WTC11 (cell line): ENCODE results near the gene FGR. TPM values are rescaled to one million over a fixed set of nuclear protein-coding genes. Genes with fewer than 3 reads are reported as not detected.

Experiments used
- ATAC-seq: fragments of 200-7000 bp; cut with Tn5 transposase; 2 replicates; pipeline ENCODE4 v1.10.0; 2021; ENCODE audit warnings: mild to moderate bottlenecking, moderate library complexity
- CTCF ChIA-PET: fragments of 300-600 bp; sonication (Branson Sonifier 250); formaldehyde crosslinking; loops from one replicate; lab custom pipeline; 2021; ENCODE audit warnings: antibody characterized with exemption; lab: Charles Lee
- POLR2A ChIA-PET: fragments of 350-600 bp; sonication (Branson Sonifier 250); formaldehyde crosslinking; loops from one replicate; lab custom pipeline; 2021; ENCODE audit warnings: antibody characterized with exemption; lab: Charles Lee
- DNase-seq: peaks from one replicate; pipeline ENCODE4 v3.0.0; 2021; ENCODE audit warnings: low spot score
- H3K27ac Mint-ChIP-seq: 2 replicates; pipeline ENCODE4 v1.8.0; 2021; ENCODE audit warnings: mixed read lengths
- H3K27me3 Mint-ChIP-seq: 2 replicates; pipeline ENCODE4 v1.8.0; 2021; ENCODE audit warnings: low read depth, mild to moderate bottlenecking, moderate library complexity, mixed read lengths
- H3K36me3 Mint-ChIP-seq: 2 replicates; pipeline ENCODE4 v1.8.0; 2021; ENCODE audit warnings: mixed read lengths
- H3K4me1 Mint-ChIP-seq: 2 replicates; pipeline ENCODE4 v1.8.0; 2022; ENCODE audit warnings: mixed read lengths
- H3K4me3 Mint-ChIP-seq: 2 replicates; pipeline ENCODE4 v1.8.0; 2021; ENCODE audit warnings: mild to moderate bottlenecking, moderate library complexity, mixed read lengths
- H3K9me3 Mint-ChIP-seq: 2 replicates; pipeline ENCODE4 v1.8.0; 2021; ENCODE audit warnings: mixed read lengths
- ATF1 ChIP-seq: sonication (generic); formaldehyde crosslinking; IDR thresholded peaks from 2 replicates; pipeline ENCODE4 v1.8.1; 2023; ENCODE audit warnings: mild to moderate bottlenecking, moderate library complexity, missing genetic modification reagents
- ETV6 ChIP-seq: sonication (generic); formaldehyde crosslinking; IDR thresholded peaks from 2 replicates; pipeline ENCODE4 v1.8.1; 2022; ENCODE audit warnings: mild to moderate bottlenecking, missing genetic modification reagents
- FOXP1 ChIP-seq: sonication (generic); formaldehyde crosslinking; IDR thresholded peaks from 2 replicates; pipeline ENCODE4 v1.8.0; 2022; ENCODE audit warnings: missing genetic modification reagents, mild to moderate bottlenecking, moderate library complexity, borderline replicate concordance
- HMGA2 ChIP-seq: fragments of 250-450 bp; sonication (Bioruptor Pico); IDR thresholded peaks from 2 replicates; pipeline ENCODE4 v1.4.0; 2021; ENCODE audit warnings: mild to moderate bottlenecking, moderate library complexity
- JAZF1 ChIP-seq: fragments of 250-450 bp; sonication (Bioruptor Pico); IDR thresholded peaks from 2 replicates; pipeline ENCODE4 v1.9.0; 2021; ENCODE audit warnings: moderate library complexity, mild to moderate bottlenecking, inconsistent platforms
- NR3C1 ChIP-seq: sonication (generic); formaldehyde crosslinking; conservative IDR thresholded peaks from 2 replicates; pipeline ENCODE4 v1.8.1; 2023; ENCODE audit warnings: low read depth, mild to moderate bottlenecking, missing genetic modification reagents
- OVOL2 ChIP-seq: fragments of 250-450 bp; sonication (Bioruptor Pico); IDR thresholded peaks from 2 replicates; pipeline ENCODE4 v1.9.0; 2021; ENCODE audit warnings: mild to moderate bottlenecking, borderline replicate concordance
- RELA ChIP-seq: sonication (generic); formaldehyde crosslinking; IDR thresholded peaks from 2 replicates; pipeline ENCODE4 v1.8.1; 2022; ENCODE audit warnings: missing genetic modification reagents, mild to moderate bottlenecking, borderline replicate concordance
- RORB ChIP-seq: fragments of 250-450 bp; sonication (Bioruptor Pico); IDR thresholded peaks from 2 replicates; pipeline ENCODE4 v1.9.0; 2021; ENCODE audit warnings: mild to moderate bottlenecking
- SMAD4 ChIP-seq: sonication (generic); formaldehyde crosslinking; IDR thresholded peaks from 2 replicates; pipeline ENCODE4 v1.8.0; 2022; ENCODE audit warnings: mild to moderate bottlenecking, missing genetic modification reagents
- SP1 ChIP-seq: sonication (generic); formaldehyde crosslinking; conservative IDR thresholded peaks from 2 replicates; pipeline ENCODE4 v1.8.1; 2022; ENCODE audit warnings: missing genetic modification reagents
- TCF7 ChIP-seq: sonication (generic); formaldehyde crosslinking; IDR thresholded peaks from 2 replicates; pipeline ENCODE4 v1.8.0; 2022; ENCODE audit warnings: mild to moderate bottlenecking, low read depth, missing genetic modification reagents, moderate library complexity
- TEAD1 ChIP-seq: sonication (generic); formaldehyde crosslinking; IDR thresholded peaks from 2 replicates; pipeline ENCODE4 v1.8.0; 2022; ENCODE audit warnings: mild to moderate bottlenecking, missing genetic modification reagents
- TEAD4 ChIP-seq: sonication (generic); formaldehyde crosslinking; IDR thresholded peaks from 2 replicates; pipeline ENCODE4 v1.8.0; 2022; ENCODE audit warnings: mild to moderate bottlenecking, missing genetic modification reagents
- ZBTB21 ChIP-seq: sonication (generic); formaldehyde crosslinking; IDR thresholded peaks from 2 replicates; pipeline ENCODE4 v1.8.1; 2023; ENCODE audit warnings: mild to moderate bottlenecking, missing genetic modification reagents, borderline replicate concordance
- ZNF121 ChIP-seq: sonication (generic); formaldehyde crosslinking; IDR thresholded peaks from 2 replicates; pipeline ENCODE4 v1.8.0; 2023; ENCODE audit warnings: missing genetic modification reagents
- ZNF232 ChIP-seq: sonication (generic); formaldehyde crosslinking; IDR thresholded peaks from 2 replicates; pipeline ENCODE4 v1.8.0; 2022; ENCODE audit warnings: mild to moderate bottlenecking, missing genetic modification reagents
- ZNF317 ChIP-seq: sonication (generic); formaldehyde crosslinking; IDR thresholded peaks from 2 replicates; pipeline ENCODE4 v1.8.1; 2023; ENCODE audit warnings: low read depth, mild to moderate bottlenecking, moderate library complexity, missing genetic modification reagents, borderline replicate concordance
- ZNF396 ChIP-seq: fragments of 250-450 bp; sonication (Bioruptor Pico); IDR thresholded peaks from 2 replicates; pipeline ENCODE4 v1.8.0; 2021; ENCODE audit warnings: mild to moderate bottlenecking, moderate library complexity, borderline replicate concordance
- ZNF416 ChIP-seq: fragments of 250-450 bp; sonication (Bioruptor Pico); IDR thresholded peaks from 2 replicates; pipeline ENCODE4 v1.9.0; 2021; ENCODE audit warnings: mild to moderate bottlenecking, inconsistent platforms
- ZNF423 ChIP-seq: fragments of 250-450 bp; sonication (Bioruptor Pico); IDR thresholded peaks from 2 replicates; pipeline ENCODE4 v2.1.2; 2022; ENCODE audit warnings: mild to moderate bottlenecking, moderate library complexity
- total RNA-seq: library from RNA; stranded (reverse); gene quantifications from 3 replicates; pipeline ENCODE4 v1.2.3, GENCODE V29; 2021
- TF ChIP-seq, protein P1 (sequence below): sonication (generic); formaldehyde crosslinking; IDR thresholded peaks from 2 replicates; pipeline ENCODE4 v1.8.0; 2022; ENCODE audit warnings: missing genetic modification reagents
- TF ChIP-seq, protein P2 (sequence below): sonication (generic); formaldehyde crosslinking; IDR thresholded peaks from 2 replicates; pipeline ENCODE4 v1.8.1; 2022; ENCODE audit warnings: low read depth, mild to moderate bottlenecking, moderate library complexity, missing genetic modification reagents, borderline replicate concordance
- TF ChIP-seq, protein P3 (sequence below): sonication (generic); formaldehyde crosslinking; IDR thresholded peaks from 2 replicates; pipeline ENCODE4 v1.8.1; 2023; ENCODE audit warnings: mild to moderate bottlenecking, missing genetic modification reagents
- TF ChIP-seq, protein P4 (sequence below): fragments of 250-450 bp; sonication (Bioruptor Pico); IDR thresholded peaks from 2 replicates; pipeline ENCODE4 v1.9.0; 2021; ENCODE audit warnings: moderate library complexity, mild to moderate bottlenecking, inconsistent platforms, borderline replicate concordance
- TF ChIP-seq, protein P5 (sequence below): sonication (generic); formaldehyde crosslinking; IDR thresholded peaks from 2 replicates; pipeline ENCODE4 v1.8.1; 2023; ENCODE audit warnings: mild to moderate bottlenecking, missing genetic modification reagents

FGR gene
- total RNA-seq, 1 experiment from 2014 or later: 0.77 TPM

DNA sequence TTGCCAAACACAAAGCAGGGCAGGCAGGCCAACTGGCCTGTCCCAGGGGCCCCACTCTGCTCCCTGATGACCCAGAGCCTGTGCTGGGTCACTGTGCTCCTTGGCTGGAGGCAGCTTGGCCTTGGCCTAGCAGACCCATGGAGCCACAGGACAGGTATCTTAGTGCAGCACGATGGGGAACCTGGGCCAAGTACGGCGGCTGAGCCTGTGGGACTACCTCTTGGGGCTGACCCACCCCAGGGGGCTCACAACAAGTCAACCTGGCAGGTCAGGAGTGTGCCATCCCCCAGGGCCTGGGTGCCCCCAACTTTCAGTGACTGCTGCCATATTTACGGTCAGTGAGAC is 10.1 kb upstream of the FGR start:
- no peak overlapping the region for H3K4me3 Mint-ChIP-seq
- no peak for ATAC-seq
- no peaks in the 10 kb centered on the region for H3K27me3 Mint-ChIP-seq
- no peak overlapping the region for H3K27ac Mint-ChIP-seq
- no peaks in the 10 kb centered on the region for H3K36me3 Mint-ChIP-seq
- H3K9me3 Mint-ChIP-seq: no peaks in the 10 kb centered on the region
- no peak for TF ChIP-seq ZNF317 (CRISPR knock-in tag)
- no peak for TF ChIP-seq SP1
- TF ChIP-seq, protein P1, sequence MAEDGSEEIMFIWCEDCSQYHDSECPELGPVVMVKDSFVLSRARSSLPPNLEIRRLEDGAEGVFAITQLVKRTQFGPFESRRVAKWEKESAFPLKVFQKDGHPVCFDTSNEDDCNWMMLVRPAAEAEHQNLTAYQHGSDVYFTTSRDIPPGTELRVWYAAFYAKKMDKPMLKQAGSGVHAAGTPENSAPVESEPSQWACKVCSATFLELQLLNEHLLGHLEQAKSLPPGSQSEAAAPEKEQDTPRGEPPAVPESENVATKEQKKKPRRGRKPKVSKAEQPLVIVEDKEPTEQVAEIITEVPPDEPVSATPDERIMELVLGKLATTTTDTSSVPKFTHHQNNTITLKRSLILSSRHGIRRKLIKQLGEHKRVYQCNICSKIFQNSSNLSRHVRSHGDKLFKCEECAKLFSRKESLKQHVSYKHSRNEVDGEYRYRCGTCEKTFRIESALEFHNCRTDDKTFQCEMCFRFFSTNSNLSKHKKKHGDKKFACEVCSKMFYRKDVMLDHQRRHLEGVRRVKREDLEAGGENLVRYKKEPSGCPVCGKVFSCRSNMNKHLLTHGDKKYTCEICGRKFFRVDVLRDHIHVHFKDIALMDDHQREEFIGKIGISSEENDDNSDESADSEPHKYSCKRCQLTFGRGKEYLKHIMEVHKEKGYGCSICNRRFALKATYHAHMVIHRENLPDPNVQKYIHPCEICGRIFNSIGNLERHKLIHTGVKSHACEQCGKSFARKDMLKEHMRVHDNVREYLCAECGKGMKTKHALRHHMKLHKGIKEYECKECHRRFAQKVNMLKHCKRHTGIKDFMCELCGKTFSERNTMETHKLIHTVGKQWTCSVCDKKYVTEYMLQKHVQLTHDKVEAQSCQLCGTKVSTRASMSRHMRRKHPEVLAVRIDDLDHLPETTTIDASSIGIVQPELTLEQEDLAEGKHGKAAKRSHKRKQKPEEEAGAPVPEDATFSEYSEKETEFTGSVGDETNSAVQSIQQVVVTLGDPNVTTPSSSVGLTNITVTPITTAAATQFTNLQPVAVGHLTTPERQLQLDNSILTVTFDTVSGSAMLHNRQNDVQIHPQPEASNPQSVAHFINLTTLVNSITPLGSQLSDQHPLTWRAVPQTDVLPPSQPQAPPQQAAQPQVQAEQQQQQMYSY: no peak
- no peak for TF ChIP-seq RORB (CRISPR knock-in tag)
- TF ChIP-seq, protein P2, sequence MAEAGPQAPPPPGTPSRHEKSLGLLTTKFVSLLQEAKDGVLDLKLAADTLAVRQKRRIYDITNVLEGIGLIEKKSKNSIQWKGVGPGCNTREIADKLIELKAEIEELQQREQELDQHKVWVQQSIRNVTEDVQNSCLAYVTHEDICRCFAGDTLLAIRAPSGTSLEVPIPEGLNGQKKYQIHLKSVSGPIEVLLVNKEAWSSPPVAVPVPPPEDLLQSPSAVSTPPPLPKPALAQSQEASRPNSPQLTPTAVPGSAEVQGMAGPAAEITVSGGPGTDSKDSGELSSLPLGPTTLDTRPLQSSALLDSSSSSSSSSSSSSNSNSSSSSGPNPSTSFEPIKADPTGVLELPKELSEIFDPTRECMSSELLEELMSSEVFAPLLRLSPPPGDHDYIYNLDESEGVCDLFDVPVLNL (CRISPR knock-in tag): no peak
- TF ChIP-seq HMGA2 (CRISPR knock-in tag): no peak
- no peak for TF ChIP-seq ZNF416 (CRISPR knock-in tag)
- TF ChIP-seq, protein P3, sequence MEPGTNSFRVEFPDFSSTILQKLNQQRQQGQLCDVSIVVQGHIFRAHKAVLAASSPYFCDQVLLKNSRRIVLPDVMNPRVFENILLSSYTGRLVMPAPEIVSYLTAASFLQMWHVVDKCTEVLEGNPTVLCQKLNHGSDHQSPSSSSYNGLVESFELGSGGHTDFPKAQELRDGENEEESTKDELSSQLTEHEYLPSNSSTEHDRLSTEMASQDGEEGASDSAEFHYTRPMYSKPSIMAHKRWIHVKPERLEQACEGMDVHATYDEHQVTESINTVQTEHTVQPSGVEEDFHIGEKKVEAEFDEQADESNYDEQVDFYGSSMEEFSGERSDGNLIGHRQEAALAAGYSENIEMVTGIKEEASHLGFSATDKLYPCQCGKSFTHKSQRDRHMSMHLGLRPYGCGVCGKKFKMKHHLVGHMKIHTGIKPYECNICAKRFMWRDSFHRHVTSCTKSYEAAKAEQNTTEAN (CRISPR knock-in tag): no peak
- no peak for TF ChIP-seq TCF7
- TF ChIP-seq, protein P4, sequence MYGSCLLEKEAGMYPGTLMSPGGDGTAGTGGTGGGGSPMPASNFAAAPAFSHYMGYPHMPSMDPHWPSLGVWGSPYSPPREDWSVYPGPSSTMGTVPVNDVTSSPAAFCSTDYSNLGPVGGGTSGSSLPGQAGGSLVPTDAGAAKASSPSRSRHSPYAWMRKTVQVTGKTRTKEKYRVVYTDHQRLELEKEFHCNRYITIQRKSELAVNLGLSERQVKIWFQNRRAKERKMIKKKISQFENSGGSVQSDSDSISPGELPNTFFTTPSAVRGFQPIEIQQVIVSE (CRISPR knock-in tag): no peak
- no peak for TF ChIP-seq ATF1 (CRISPR knock-in tag)
- TF ChIP-seq JAZF1 (CRISPR knock-in tag): no peak
- no peak for TF ChIP-seq NR3C1 (CRISPR knock-in tag)
- TF ChIP-seq, all 79 proteins: peak for 0
- no peak for DNase-seq
- ChIA-PET POLR2A (no interaction called here), CTCF (interaction anchor here (1.9 to 2.7 kb wide), 2 partner anchors 30 to 38 kb away, joined by 20 to 35 read pairs; no protein-coding TSS in a partner anchor)
- H3K4me1 Mint-ChIP-seq: peaks cover 9% of the 10 kb centered on the region

DNA sequence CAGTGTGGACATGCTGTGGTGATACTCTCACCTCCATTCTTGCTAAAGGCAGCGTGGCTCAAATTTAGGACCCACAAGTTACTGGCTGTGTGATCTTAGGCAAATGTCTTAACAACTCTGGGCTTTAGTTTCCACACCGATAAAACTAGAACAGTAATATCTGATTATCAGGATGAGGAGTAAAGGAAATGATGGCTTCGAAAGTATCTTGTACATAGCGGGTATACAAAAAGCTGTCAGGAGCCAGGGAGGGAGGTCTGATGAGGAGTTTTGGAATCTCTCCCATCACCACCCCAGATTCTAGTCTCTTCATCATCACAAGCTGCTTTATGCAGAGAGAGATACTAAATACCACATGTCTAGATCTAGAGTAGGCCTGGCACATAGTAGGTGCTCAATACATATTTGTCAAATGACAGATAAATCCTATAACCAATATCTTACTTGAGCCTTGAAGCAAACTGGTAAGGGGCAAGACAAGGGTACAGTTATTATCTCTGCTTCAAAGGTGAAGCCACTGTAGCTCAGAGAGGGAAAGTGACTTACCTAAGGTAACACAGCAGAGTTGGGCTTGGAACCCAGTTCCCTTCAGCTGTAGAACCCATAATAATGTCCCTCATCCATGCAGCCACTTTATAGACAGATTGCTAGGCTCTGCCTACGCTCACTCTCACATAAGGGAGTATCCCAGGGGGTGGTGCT is 9.5 kb upstream of the FGR start:
- ATAC-seq (no peak), DNase-seq (no peak)
- ChIA-PET CTCF (interaction anchor here (1.1 to 2.7 kb wide), 9 partner anchors 12 to 76 kb away, joined by 3 to 36 read pairs (median 10); no protein-coding TSS in a partner anchor), POLR2A (no interaction called here)
- peaks cover 6% of the 10 kb centered on the region for H3K4me1 Mint-ChIP-seq
- no peaks in the 10 kb centered on the region for H3K9me3 Mint-ChIP-seq
- H3K4me3 Mint-ChIP-seq: no peak overlapping the region
- no peaks in the 10 kb centered on the region for H3K36me3 Mint-ChIP-seq
- no peak for TF ChIP-seq SMAD4
- no peak for TF ChIP-seq ETV6 (CRISPR knock-in tag)
- TF ChIP-seq OVOL2 (CRISPR knock-in tag): no peak
- no peak for TF ChIP-seq ZNF121 (CRISPR knock-in tag)
- no peak for TF ChIP-seq ZNF423 (CRISPR knock-in tag)
- TF ChIP-seq RELA: no peak
- no peak for TF ChIP-seq ZNF232
- TF ChIP-seq, protein P5, sequence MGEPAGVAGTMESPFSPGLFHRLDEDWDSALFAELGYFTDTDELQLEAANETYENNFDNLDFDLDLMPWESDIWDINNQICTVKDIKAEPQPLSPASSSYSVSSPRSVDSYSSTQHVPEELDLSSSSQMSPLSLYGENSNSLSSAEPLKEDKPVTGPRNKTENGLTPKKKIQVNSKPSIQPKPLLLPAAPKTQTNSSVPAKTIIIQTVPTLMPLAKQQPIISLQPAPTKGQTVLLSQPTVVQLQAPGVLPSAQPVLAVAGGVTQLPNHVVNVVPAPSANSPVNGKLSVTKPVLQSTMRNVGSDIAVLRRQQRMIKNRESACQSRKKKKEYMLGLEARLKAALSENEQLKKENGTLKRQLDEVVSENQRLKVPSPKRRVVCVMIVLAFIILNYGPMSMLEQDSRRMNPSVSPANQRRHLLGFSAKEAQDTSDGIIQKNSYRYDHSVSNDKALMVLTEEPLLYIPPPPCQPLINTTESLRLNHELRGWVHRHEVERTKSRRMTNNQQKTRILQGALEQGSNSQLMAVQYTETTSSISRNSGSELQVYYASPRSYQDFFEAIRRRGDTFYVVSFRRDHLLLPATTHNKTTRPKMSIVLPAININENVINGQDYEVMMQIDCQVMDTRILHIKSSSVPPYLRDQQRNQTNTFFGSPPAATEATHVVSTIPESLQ (CRISPR knock-in tag): no peak
- TF ChIP-seq ZNF396: no peak
- no peak for TF ChIP-seq FOXP1 (CRISPR knock-in tag)
- no peak for TF ChIP-seq TEAD1 (CRISPR knock-in tag)
- no peak for TF ChIP-seq NR3C1 (CRISPR knock-in tag)
- no peak for TF ChIP-seq ZNF416 (CRISPR knock-in tag)
- no peak for TF ChIP-seq ZBTB21 (CRISPR knock-in tag)
- TF ChIP-seq HMGA2 (CRISPR knock-in tag): no peak
- no peak for TF ChIP-seq TEAD4
- no peak for TF ChIP-seq SP1
- no peak overlapping the region for H3K27ac Mint-ChIP-seq
- no peaks in the 10 kb centered on the region for H3K27me3 Mint-ChIP-seq
